Mucosa of descending colon (tissue), 3 donors: Measurements from ENCODE around the gene CYTH1. TPM values are rescaled to one million over a fixed set of nuclear protein-coding genes. Genes with fewer than 3 reads are reported as not detected.

Experiments used
- ATAC-seq: fragments of 200-7000 bp; cut with Tn5 transposase; one replicate; pipeline ENCODE4 v1.9.1; 2020; ENCODE audit warnings: mild to moderate bottlenecking, moderate library complexity
- DNase-seq, 3 donors: peaks; one replicate each; pipeline ENCODE4 v3.0.0-alpha.2; 2020
- H3K36me3 ChIP-seq: fragments of 200-600 bp; one replicate; pipeline ENCODE4 v1.8.0; 2021; ENCODE audit warnings: low read depth, mild to moderate bottlenecking
- H3K4me1 ChIP-seq: fragments of 200-600 bp; one replicate; pipeline ENCODE4 v1.8.0; 2021; ENCODE audit warnings: low read depth, mild to moderate bottlenecking
- H3K4me3 ChIP-seq: fragments of 200-600 bp; one replicate; pipeline ENCODE4 v1.8.0; 2021; ENCODE audit warnings: mild to moderate bottlenecking
- H3K9me3 ChIP-seq: fragments of 200-600 bp; one replicate; pipeline ENCODE4 v1.8.0; 2021; ENCODE audit warnings: mild to moderate bottlenecking
- intact Hi-C, 2 donors: fragments of 100-400 bp; cut with DNase I in 1 of 2; cut with micrococcal nuclease in 1 of 2; formaldehyde crosslinking; loops; one replicate each; pipeline versions ENCODE4 v1.11.0 to v1.11.1; 2022; cut with DNase I, micrococcal nuclease
- total RNA-seq, 3 donors: library from RNA; stranded (reverse); fragmentation: NEBNext Ultra II Directional in 2 of 3; extraction: Animal tissue kit (Norgen Biotek cat#: 25700) in 2 of 3; gene quantifications; one replicate each; pipeline versions ENCODE4 v1.2.1 to v1.2.4, GENCODE V29; 2021 to 2023
- TF ChIP-seq, protein P1 (sequence below): fragments of 200-600 bp; IDR thresholded peaks from one replicate; pipeline ENCODE4 v1.8.0; 2022; ENCODE audit warnings: antibody characterized with exemption, mild to moderate bottlenecking
- donor health status: DM: no; HTN: no; CAD: no; lungs with moderate emphysema.
- donor health status: DM: no; HTN: no; CAD: no.
- donor health status: DM: no; HTN: yes; CAD: no.

The CYTH1 gene
- total RNA-seq, 3 donors from 2014 or later, result 60.3 to 99.4 (median 91.6) TPM

DNA sequence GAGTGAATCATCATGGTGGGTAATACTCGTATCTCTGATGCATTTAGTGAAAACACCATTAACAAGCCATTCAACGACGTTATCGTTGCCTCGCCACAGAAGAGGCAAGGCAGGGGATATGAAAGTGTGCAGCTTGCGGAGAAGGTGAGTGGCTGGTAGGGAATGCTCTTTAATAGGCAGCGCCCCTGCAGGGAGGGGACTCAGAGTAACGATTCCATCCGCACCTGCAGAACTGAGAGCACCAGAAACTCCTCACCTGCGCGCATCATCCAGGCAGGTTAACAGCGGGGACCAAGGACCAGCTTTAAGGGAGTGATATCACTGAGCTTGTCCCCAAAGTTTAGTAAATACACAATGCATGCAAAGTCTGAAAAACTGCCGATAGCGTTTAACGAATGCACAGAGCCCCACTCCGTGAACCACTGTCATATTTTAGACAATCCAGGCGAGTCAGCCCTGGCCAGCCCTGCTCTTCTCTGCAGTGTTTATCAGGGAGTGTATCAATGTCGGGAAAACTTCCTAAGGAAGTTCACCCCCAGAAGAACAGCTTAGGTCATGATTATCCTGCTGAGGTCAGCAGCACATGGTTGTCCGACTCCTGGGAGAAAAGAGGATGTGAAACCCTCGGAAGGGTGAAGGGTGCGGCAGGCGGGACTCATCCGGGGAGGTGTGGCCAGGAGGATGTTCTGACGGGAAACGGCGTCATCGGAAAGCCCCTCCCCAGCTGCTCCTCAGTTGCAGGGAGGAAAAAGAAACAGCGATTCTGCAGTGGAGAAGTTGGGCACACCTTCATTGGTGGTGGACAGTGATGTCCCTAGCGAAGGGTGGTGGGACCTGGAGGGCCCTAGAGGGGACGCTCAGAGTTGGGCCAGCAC, 136.4 kb downstream of the CYTH1 start:
- intact Hi-C loops, result no loop called here
- Histone ChIP-seq H3K4me1 (no peaks in the 10 kb centered on the region), H3K4me3 (no peak overlapping the region), H3K9me3 (no peaks in the 10 kb centered on the region), H3K36me3 (no peaks in the 10 kb centered on the region)
- TF ChIP-seq, protein P1, sequence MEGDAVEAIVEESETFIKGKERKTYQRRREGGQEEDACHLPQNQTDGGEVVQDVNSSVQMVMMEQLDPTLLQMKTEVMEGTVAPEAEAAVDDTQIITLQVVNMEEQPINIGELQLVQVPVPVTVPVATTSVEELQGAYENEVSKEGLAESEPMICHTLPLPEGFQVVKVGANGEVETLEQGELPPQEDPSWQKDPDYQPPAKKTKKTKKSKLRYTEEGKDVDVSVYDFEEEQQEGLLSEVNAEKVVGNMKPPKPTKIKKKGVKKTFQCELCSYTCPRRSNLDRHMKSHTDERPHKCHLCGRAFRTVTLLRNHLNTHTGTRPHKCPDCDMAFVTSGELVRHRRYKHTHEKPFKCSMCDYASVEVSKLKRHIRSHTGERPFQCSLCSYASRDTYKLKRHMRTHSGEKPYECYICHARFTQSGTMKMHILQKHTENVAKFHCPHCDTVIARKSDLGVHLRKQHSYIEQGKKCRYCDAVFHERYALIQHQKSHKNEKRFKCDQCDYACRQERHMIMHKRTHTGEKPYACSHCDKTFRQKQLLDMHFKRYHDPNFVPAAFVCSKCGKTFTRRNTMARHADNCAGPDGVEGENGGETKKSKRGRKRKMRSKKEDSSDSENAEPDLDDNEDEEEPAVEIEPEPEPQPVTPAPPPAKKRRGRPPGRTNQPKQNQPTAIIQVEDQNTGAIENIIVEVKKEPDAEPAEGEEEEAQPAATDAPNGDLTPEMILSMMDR, result no peak
- ATAC-seq (peak; percentile 87), DNase-seq (peak; percentile 65 to 87 (median 69))

DNA sequence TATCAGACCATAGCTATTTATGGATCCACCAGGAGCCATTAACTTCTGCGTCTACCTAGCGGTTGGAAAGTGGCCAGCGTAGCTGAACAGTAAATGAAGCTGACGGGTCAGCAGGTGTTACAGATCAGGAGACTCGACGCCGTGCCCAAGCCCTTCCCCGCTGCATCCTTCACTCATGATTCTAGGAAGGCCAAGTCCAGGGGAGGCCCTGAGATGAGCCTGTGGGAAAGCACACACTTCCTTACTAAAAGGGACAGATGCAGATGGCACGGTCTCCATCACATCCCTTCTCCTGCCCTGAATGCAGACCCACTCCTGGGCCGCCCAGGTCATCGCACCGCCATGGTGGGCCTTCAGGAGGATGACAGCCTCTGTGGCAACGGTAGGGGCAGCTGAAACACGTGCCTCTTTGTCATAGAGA, 137.1 kb downstream of the CYTH1 start:
- intact Hi-C loops, result no loop called here
- H3K36me3 ChIP-seq, result no peaks in the 10 kb centered on the region
- no peaks in the 10 kb centered on the region for H3K9me3 ChIP-seq
- H3K4me1 ChIP-seq, result no peaks in the 10 kb centered on the region
- ATAC-seq (no peak), DNase-seq (no peak)
- TF ChIP-seq, protein P1, result no peak
- H3K4me3 ChIP-seq, result no peak overlapping the region

DNA sequence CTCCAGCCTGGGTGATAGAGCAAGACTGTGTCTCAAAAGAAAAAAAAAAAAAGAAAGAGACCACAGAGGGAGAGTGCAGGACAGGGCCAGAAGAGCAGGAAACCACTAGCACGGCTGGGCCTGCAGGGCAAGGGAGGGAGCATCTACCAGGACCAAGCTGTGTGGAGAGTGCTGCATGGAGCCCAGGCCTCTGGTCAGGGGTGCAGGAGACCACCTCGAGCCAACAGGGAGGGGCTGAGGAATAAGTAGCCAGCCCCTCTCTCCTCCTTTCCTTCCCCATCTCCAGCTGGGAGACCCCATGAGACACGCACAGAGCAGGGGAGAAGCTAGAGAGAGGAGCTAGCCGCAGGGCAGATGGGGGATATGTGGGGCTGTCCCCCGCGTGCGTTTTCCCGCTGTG, 137.8 kb downstream of the CYTH1 start:
- no peak for ATAC-seq
- no peak for DNase-seq
- intact Hi-C loops, result no loop called here
- Histone ChIP-seq H3K36me3 (no peaks in the 10 kb centered on the region), H3K9me3 (no peaks in the 10 kb centered on the region), H3K4me1 (no peaks in the 10 kb centered on the region), H3K4me3 (no peak overlapping the region)
- TF ChIP-seq, protein P1, result no peak

DNA sequence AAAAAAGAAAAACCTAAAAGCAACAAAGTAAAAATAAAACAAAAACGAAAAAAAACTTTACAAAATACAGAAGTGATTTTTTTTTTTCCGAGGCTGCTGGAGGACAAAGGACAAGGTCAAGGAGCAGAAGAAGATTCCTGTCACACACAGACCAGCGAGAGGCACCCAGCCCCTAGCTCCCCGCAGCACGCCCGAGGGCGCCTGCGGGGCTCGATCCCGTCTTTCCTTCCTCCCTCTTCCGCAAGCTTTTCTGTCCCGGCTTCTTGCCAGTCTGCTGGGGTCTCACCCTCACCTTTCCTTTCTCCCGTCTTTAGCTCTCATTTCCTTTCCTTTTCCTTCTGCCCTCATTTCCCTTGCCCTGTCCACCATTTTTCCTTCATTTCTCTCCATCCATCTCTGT, 138.7 kb downstream of the CYTH1 start:
- no peak for DNase-seq
- no peaks in the 10 kb centered on the region for H3K36me3 ChIP-seq
- TF ChIP-seq, protein P1, result no peak
- H3K4me1 ChIP-seq, result no peaks in the 10 kb centered on the region
- H3K9me3 ChIP-seq, result no peaks in the 10 kb centered on the region
- no peak overlapping the region for H3K4me3 ChIP-seq
- intact Hi-C loops, result no loop called here
- no peak for ATAC-seq

DNA sequence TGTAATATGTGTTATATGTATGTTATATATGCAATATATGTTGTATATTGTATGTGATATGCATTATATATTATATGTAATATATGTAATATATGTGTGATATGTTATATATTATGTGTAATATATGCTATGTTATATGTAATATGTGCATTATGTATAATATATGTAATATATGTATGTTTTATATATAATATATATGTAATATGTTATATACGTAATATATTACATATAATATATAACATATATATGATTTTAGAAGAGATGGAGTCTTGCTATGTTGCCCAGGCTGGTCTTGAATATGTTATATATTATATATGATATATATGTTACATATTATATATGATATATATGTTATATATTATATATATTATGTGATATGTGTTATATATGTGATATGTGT, 139.4 kb downstream of the CYTH1 start:
- H3K4me1 ChIP-seq, result no peaks in the 10 kb centered on the region
- TF ChIP-seq, protein P1, result no peak
- no peaks in the 10 kb centered on the region for H3K36me3 ChIP-seq
- no peaks in the 10 kb centered on the region for H3K9me3 ChIP-seq
- ATAC-seq (no peak), DNase-seq (no peak)
- no peak overlapping the region for H3K4me3 ChIP-seq
- intact Hi-C loops, result no loop called here
